Neural cell (in vitro differentiated cells): ENCODE results near the gene SFN. TPM values are rescaled to one million over a fixed set of nuclear protein-coding genes. Genes with fewer than 3 reads are reported as not detected.

Source experiments
- H2AFZ ChIP-seq: fragments of 200-600, 300-800 bp; sonication (generic), shearing (Covaris generic); 2 replicates; pipeline ENCODE4 v1.6.0; 2014; ENCODE audit warnings: low read depth, mild to moderate bottlenecking, antibody characterized with exemption, low read length, moderate library complexity
- H3F3A ChIP-seq: fragments of 200-600 bp; shearing (Covaris generic); 2 replicates; pipeline ENCODE4 v1.6.1; 2016; ENCODE audit warnings: mild to moderate bottlenecking, moderate library complexity, mixed read lengths, antibody characterized with exemption, low read length; ENCODE audit not compliant: insufficient read depth, poor library complexity, severe bottlenecking
- H3K27ac ChIP-seq: fragments of 200-600, 300-800 bp; sonication (generic), shearing (Covaris generic); 2 replicates; pipeline ENCODE4 v1.5.1; 2014; ENCODE audit warnings: mild to moderate bottlenecking, low read length, moderate library complexity
- H3K27me3 ChIP-seq: fragments of 300-800, 200-600 bp; sonication (generic), shearing (Covaris generic); 2 replicates; pipeline ENCODE4 v1.6.0; 2014; ENCODE audit warnings: mild to moderate bottlenecking, low read depth, low read length, moderate library complexity; ENCODE audit not compliant: insufficient read depth
- H3K36me3 ChIP-seq: fragments of 300-800, 200-600 bp; sonication (generic), shearing (Covaris generic); 2 replicates; pipeline ENCODE4 v1.5.1; 2014; ENCODE audit warnings: mild to moderate bottlenecking, antibody characterized with exemption, low read length, moderate library complexity; ENCODE audit not compliant: insufficient read depth
- H3K4me2 ChIP-seq: fragments of 300-800, 200-600 bp; sonication (generic), shearing (Covaris generic); 2 replicates; pipeline ENCODE4 v1.6.0; 2014; ENCODE audit warnings: mild to moderate bottlenecking, low read length
- H3K4me3 ChIP-seq: fragments of 300-800, 200-600 bp; sonication (generic), shearing (Covaris generic); 2 replicates; pipeline ENCODE4 v1.5.1; 2014; ENCODE audit warnings: mild to moderate bottlenecking, low read length, moderate library complexity
- H3K79me2 ChIP-seq: fragments of 200-600 bp; shearing (Covaris generic); replicated peaks from 2 replicates; pipeline ENCODE4 v1.6.0; 2014; ENCODE audit warnings: mild to moderate bottlenecking, low read length, moderate library complexity; ENCODE audit not compliant: insufficient read depth
- H3K9ac ChIP-seq: fragments of 300-800, 200-600 bp; sonication (generic), shearing (Covaris generic); 2 replicates; pipeline ENCODE4 v1.6.1; 2016; ENCODE audit warnings: mild to moderate bottlenecking, low read length, mixed read lengths
- H3K9me2 ChIP-seq: fragments of 200-600 bp; shearing (Covaris generic); 2 replicates; pipeline ENCODE4 v1.6.1; 2016; ENCODE audit warnings: mild to moderate bottlenecking, low read length, mixed read lengths; ENCODE audit not compliant: insufficient read depth
- H3K9me3 ChIP-seq: fragments of 200-600, 300-800 bp; sonication (generic), shearing (Covaris generic); 2 replicates; pipeline ENCODE4 v1.6.1; 2016; ENCODE audit warnings: mild to moderate bottlenecking, mixed run types, low read length, moderate library complexity, mixed read lengths
- H4K20me1 ChIP-seq: fragments of 200-600 bp; shearing (Covaris generic); 2 replicates; pipeline ENCODE4 v1.6.1; 2016; ENCODE audit warnings: mild to moderate bottlenecking, mixed run types; ENCODE audit not compliant: insufficient read depth
- CTCF ChIP-seq: fragments of 450-650 bp; IDR thresholded peaks from 2 replicates; pipeline ENCODE4 v1.5.1; 2014; ENCODE audit warnings: antibody characterized with exemption, mild to moderate bottlenecking, moderate library complexity; ENCODE audit not compliant: poor library complexity, severe bottlenecking
- EP300 ChIP-seq: fragments of 450-650 bp; conservative IDR thresholded peaks from 2 replicates; pipeline ENCODE4 v1.6.1; 2014; ENCODE audit warnings: antibody characterized with exemption, mild to moderate bottlenecking, moderate library complexity; ENCODE audit not compliant: poor library complexity, severe bottlenecking
- EZH2 ChIP-seq: fragments of 200-600, 300-800 bp; shearing (Covaris generic), sonication (generic); IDR thresholded peaks from 2 replicates; pipeline ENCODE4 v1.6.1; 2014; ENCODE audit warnings: antibody characterized with exemption, low read length, borderline replicate concordance, mild to moderate bottlenecking; ENCODE audit not compliant: insufficient read depth, poor library complexity, severe bottlenecking
- MXI1 ChIP-seq: fragments of 450-650 bp; conservative IDR thresholded peaks from 2 replicates; pipeline ENCODE4 v1.6.1; 2014; ENCODE audit warnings: antibody characterized with exemption, mild to moderate bottlenecking; ENCODE audit not compliant: poor library complexity, severe bottlenecking
- POLR2AphosphoS5 ChIP-seq: IDR thresholded peaks from 2 replicates; pipeline ENCODE4 v1.6.1; 2012
- RAD21 ChIP-seq: fragments of 450-650 bp; conservative IDR thresholded peaks from 2 replicates; pipeline ENCODE4 v1.6.1; 2014; ENCODE audit warnings: antibody characterized with exemption, mild to moderate bottlenecking, moderate library complexity
- REST ChIP-seq: IDR thresholded peaks from 2 replicates; pipeline ENCODE4 v1.6.1; 2012; ENCODE audit warnings: borderline replicate concordance
- SMC3 ChIP-seq: fragments of 450-650 bp; conservative IDR thresholded peaks from 2 replicates; pipeline ENCODE4 v1.6.1; 2014; ENCODE audit warnings: antibody characterized with exemption, mild to moderate bottlenecking, moderate library complexity; ENCODE audit not compliant: poor library complexity
- TAF1 ChIP-seq: IDR thresholded peaks from 2 replicates; pipeline ENCODE4 v1.6.1; 2012; ENCODE audit warnings: low read depth
- polyA plus RNA-seq: library from polyadenylated mRNA; depleted of rRNA; stranded (reverse); fragments of >200 nt; gene quantifications from 2 replicates; pipeline ENCODE4 v1.2.3, GENCODE V29; 2014

SFN gene
- polyA plus RNA-seq, 1 donor from 2014 or later, result 0.25 TPM

- Histone ChIP-seq H3K36me3 (no peaks in the 10 kb centered on the region), H3K4me2 (no peak overlapping the region), H3K79me2 (no peaks in the 10 kb centered on the region), H3F3A (no peaks in the 10 kb centered on the region), H3K9ac (no peak overlapping the region), H3K9me3 (no peaks in the 10 kb centered on the region), H3K4me3 (no peak overlapping the region), H3K27me3 (no peaks in the 10 kb centered on the region), H2AFZ (no peak overlapping the region), H4K20me1 (no peaks in the 10 kb centered on the region), H3K9me2 (no peaks in the 10 kb centered on the region), H3K27ac (no peak overlapping the region)
- TF ChIP-seq CTCF, result no peak
- no peak for TF ChIP-seq REST
- no peak for TF ChIP-seq EP300
- TF ChIP-seq MXI1, result no peak
- no peak for TF ChIP-seq EZH2
- no peak for TF ChIP-seq TAF1
- TF ChIP-seq POLR2AphosphoS5, result no peak
- TF ChIP-seq RAD21, result no peak
- TF ChIP-seq SMC3, result no peak
These were observed 11.9 kb downstream of the SFN start for GRCh38 chr1:26874896-26875295.

- no peaks in the 10 kb centered on the region for H3K27me3 ChIP-seq
- no peaks in the 10 kb centered on the region for H3K79me2 ChIP-seq
- no peaks in the 10 kb centered on the region for H3K9me2 ChIP-seq
- no peak overlapping the region for H3K4me3 ChIP-seq
- no peaks in the 10 kb centered on the region for H4K20me1 ChIP-seq
- no peaks in the 10 kb centered on the region for H3K36me3 ChIP-seq
- no peak overlapping the region for H3K27ac ChIP-seq
- no peaks in the 10 kb centered on the region for H3F3A ChIP-seq
- H3K9ac ChIP-seq, result no peak overlapping the region
- TF ChIP-seq POLR2AphosphoS5 (no peak), REST (no peak), EZH2 (no peak), SMC3 (no peak), EP300 (no peak)
- no peaks in the 10 kb centered on the region for H3K9me3 ChIP-seq
- H3K4me2 ChIP-seq, result no peak overlapping the region
- no peak overlapping the region for H2AFZ ChIP-seq
These were observed 14.4 kb downstream of the SFN start for GRCh38 chr1:26877326-26877725.
